Measurements from ENCODE around the gene KCND1.

KCND1 gene

DNA sequence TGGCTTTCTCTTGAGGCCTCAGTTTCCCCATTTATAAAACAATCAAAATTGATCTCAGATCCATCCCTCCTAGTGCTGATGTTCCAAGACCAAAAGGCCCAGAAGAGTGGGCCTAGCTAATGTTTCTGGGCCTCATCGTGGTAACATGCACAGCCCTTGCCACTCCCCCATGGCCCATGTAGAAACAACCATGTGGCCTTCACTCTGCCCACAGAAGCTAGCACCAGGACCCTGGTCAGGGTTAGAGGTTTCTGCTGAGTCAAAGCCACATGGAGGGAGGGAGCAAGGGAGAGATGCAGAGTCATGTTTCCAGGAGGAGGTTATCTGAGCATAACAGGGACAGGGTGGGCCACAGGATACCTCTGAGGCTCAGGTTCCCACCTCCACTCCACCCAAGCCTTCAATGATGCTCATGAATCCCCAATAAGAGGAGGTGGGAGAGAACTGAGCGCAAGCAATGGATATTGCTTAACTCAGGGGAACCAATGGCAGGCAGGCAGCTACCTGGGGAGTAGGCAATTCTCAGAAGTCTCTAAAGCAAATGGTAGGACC lies 31.2 kb downstream of the KCND1 start:
- TF ChIP-seq, protein P1, sequence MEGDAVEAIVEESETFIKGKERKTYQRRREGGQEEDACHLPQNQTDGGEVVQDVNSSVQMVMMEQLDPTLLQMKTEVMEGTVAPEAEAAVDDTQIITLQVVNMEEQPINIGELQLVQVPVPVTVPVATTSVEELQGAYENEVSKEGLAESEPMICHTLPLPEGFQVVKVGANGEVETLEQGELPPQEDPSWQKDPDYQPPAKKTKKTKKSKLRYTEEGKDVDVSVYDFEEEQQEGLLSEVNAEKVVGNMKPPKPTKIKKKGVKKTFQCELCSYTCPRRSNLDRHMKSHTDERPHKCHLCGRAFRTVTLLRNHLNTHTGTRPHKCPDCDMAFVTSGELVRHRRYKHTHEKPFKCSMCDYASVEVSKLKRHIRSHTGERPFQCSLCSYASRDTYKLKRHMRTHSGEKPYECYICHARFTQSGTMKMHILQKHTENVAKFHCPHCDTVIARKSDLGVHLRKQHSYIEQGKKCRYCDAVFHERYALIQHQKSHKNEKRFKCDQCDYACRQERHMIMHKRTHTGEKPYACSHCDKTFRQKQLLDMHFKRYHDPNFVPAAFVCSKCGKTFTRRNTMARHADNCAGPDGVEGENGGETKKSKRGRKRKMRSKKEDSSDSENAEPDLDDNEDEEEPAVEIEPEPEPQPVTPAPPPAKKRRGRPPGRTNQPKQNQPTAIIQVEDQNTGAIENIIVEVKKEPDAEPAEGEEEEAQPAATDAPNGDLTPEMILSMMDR (IDR thresholded peaks at IDR 0.05) = no peak

DNA sequence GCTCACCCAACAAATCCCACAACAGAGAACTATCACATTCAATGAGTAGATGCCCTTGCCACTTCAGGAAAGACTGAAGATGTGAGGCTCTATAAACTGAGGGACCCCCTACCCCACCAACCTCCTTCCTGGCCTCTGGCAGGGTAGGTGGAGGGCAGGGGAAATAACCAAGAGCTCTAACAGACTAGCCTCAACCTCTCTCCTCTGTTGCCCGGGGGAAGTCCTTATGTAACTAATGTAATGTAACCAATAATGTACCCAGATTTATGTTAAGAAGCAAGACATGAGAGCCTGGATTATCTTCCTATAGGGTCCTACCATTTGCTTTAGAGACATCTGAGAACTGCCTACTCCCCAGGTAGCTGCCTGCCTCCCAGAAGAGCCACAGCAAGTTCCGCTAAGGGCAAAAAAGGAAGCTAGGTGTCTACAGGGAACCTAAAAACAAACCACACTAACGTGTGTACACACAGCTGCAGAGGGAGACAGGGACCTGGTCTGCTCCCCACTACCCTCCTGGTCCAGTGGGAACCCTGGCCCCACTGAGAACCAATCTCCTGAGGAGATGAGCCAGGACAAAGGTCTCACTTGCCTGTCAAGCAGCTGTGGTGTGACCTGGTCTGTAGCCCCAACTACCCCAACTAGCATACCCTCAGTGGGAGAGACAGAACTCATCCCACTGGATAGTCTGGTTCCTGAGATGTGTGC lies 32.0 kb downstream of the KCND1 start:
- TF ChIP-seq, protein P1 (IDR thresholded peaks at IDR 0.05) = no peak

DNA sequence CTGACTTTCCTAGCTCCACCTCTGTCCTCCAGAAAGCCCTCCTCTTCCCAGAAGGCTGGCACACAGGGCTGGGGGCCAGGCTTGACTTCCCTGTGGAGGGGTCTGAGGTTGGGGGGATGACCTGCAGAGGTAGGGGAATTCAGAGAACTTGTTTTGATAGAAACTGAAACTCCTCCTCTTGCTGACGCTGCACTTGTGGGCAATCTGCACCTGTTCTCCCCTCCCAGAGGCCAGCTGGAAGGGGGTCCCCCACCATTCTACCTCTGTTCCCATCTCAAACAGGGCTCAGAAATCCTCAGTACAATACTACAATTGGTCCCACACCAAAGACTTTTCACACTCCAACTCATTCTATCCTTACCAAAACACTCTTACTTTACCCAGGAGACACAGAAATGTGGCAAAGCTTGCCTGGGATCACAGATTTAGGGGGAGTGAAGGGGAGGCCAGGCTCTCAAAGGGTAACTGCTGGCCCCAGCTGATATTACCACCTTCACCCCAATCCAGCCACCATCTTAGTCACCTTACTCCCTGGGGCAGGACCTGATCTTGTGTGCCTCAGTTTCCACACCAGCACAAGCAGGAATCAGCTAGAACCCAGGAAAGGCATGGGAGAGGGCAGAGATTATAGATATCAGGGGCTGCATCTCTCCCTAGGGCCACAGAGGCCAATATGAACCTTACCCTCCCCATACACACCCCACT lies 32.8 kb downstream of the KCND1 start:
- TF ChIP-seq, protein P1 (IDR thresholded peaks at IDR 0.05) = no peak

DNA sequence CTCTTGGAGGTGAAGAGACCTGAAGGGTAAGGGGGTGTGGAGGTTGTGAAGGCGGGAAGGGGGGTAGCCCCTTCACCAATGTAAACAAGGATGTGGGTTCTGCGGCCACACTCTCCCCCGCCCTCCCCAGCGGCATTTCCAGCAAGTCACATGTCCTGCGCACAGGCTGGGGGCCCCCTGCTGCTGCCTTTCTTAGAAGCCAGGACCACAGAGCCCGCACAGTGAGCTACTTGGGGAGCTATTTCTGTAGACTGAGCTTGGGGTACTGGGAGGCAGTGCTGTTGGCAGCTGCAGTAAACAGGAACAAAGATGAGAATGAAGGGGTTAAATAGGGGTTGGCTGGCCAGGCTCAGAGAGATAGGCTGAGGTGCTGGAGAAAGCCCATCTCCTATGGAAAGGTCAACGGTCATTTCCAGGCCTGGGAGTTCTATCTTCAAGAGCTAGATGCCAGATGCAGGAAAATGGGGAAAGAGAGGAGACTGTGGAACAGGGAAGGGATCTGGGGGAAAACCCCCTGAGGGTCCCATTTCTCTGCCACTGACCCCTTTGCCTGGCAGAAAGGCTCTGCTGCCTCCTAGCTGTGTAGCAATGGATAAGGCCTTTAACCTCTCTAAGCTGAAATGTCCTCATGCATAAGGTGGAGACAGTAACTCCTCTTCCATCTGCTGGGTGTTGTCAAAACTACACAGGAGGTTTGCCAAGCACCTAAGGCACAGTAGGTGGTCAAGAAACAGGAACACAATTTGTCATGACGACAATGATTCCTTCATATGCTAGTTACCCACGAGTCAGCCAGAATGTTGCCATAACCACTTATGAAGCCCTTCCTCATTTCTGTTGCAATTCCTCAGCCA lies 34.4 kb downstream of the KCND1 start:
- TF ChIP-seq, protein P1 (IDR thresholded peaks at IDR 0.05) = no peak

DNA sequence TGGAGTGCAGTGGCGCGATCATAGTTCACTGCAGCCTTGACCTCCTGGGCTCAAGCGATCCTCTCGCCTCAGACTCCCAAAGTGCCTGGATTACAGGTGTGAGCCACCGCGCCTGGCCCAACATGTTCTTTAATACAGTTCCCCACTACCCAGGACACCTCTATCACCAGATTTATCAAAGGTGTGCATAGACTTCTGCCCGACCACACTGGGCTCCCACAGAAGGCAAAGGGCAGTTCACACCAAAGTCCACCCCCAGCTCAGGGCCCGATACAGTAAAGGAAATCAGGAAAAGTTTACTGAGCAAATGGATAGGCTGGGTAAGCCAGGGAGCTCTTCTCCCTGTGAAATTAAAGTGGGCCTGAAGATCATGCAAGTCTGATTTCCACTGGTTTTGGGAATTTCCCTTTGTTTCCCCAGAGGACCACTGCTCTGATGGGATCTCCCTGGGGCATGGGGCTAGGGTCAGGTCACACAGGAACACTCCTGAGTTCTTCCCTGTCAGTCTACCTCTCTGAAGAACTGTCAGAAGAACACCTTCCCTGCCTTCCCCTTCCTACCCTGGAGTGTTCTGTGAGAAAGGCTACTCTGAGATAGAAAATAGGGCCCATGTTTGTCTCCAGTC lies 35.1 kb downstream of the KCND1 start:
- TF ChIP-seq, protein P1 (IDR thresholded peaks at IDR 0.05) = no peak

DNA sequence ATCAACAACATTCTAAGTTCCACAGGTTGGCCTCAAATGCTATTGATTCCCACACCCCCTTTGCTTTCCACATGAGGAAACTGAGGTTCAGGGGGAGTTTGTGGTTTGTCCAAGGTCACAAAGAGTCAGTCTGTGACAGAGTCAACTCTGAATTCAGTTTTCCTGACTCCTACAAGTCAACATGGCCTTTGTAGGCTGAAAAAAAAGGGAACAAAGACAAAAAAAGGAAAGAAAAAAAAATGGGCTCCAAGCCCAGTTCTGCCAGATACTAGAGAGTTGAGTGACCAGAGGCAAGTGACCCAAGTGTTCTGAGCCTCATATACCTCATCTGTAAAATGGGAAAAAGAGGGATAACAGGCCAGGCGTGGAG lies 36.4 kb downstream of the KCND1 start:
- TF ChIP-seq, protein P1 (IDR thresholded peaks at IDR 0.05) = no peak
